MM.1S (cell line): ENCODE results near the gene RASGEF1B.

ENCODE experiments used
- EZH2 ChIP-seq: fragments of 300-600 bp; sonication (generic); optimal IDR thresholded peaks from 2 replicates; pipeline ENCODE3; 2017; ENCODE audit warnings: low read depth, mild to moderate bottlenecking, antibody characterized with exemption, low read length, mixed read lengths
- TF ChIP-seq, protein P1 (sequence below): fragments of 300-600 bp; sonication (generic); IDR thresholded peaks from 2 replicates; pipeline ENCODE4 v1.5.1; 2016; ENCODE audit warnings: antibody characterized with exemption, low read length, mixed read lengths

DNA sequence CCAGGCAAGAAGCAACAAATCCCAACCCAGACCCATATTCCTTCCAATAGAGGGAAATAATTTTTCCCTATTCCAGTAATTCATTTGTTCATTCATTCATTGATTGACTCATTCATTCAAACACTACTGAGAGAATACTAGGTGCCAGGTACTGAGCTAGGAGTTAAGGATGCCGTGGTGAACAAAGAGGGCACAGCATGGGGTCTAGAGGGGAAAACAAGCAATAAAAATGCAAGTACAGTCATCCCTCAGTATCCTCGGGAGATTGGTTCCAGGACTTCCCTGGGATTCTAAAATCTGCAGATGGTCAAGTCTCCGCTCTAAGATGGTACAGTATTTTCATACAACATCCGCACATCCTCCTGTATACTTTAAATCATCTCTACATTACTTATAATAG is 18.7 kb downstream of the RASGEF1B start:
- TF ChIP-seq, protein P1, sequence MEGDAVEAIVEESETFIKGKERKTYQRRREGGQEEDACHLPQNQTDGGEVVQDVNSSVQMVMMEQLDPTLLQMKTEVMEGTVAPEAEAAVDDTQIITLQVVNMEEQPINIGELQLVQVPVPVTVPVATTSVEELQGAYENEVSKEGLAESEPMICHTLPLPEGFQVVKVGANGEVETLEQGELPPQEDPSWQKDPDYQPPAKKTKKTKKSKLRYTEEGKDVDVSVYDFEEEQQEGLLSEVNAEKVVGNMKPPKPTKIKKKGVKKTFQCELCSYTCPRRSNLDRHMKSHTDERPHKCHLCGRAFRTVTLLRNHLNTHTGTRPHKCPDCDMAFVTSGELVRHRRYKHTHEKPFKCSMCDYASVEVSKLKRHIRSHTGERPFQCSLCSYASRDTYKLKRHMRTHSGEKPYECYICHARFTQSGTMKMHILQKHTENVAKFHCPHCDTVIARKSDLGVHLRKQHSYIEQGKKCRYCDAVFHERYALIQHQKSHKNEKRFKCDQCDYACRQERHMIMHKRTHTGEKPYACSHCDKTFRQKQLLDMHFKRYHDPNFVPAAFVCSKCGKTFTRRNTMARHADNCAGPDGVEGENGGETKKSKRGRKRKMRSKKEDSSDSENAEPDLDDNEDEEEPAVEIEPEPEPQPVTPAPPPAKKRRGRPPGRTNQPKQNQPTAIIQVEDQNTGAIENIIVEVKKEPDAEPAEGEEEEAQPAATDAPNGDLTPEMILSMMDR, result no peak
- TF ChIP-seq EZH2, result no peak
